HepG2 (cell line): ENCODE measurements around the gene KAZN. TPM values are rescaled to one million over a fixed set of nuclear protein-coding genes. Genes with fewer than 3 reads are reported as not detected.

ENCODE experiments used
- ATAC-seq: fragments of 200-7000 bp; cut with Tn5 transposase; 3 replicates; pipeline ENCODE4 v1.9.1; 2020; ENCODE audit warnings: mild to moderate bottlenecking, moderate library complexity
- BruUV-seq: library from RNA; stranded (reverse); fragments of 400-500 nt; replicated peaks from 2 replicates; lab custom pipeline; 2021; lab: Mats Ljungman, UMichigan
- CTCF ChIA-PET: fragments of 300-600 bp; formaldehyde crosslinking; extraction: SDS; loops from one replicate; lab custom pipeline; 2021; ENCODE audit warnings: low total read pairs, inconsistent platforms, low intra/inter-chr PET ratio; lab: Yijun Ruan, JAX
- POLR2A ChIA-PET: fragments of 350-600 bp; sonication (Branson Sonifier 250); formaldehyde crosslinking; loops from one replicate; lab custom pipeline; 2020; ENCODE audit warnings: antibody characterized with exemption, inconsistent platforms; lab: Yijun Ruan, JAX
- DNase-seq: peaks from one replicate; pipeline ENCODE4 v3.0.0-alpha.2; 2015; ENCODE audit warnings: low spot score
- FAIRE-seq: peaks from 3 replicates; lab custom pipeline; 2011; peaks lifted over from hg19 to GRCh38; lab: Jason Lieb, UNC
- H2AFZ ChIP-seq: one replicate; pipeline ENCODE4 v1.6.1; 2011; ENCODE audit warnings: low read length, inconsistent platforms
- H3K27ac ChIP-seq: fragments of 300-600 bp; 3 replicates; pipeline ENCODE4 v1.8.0; 2011; ENCODE audit warnings: mixed run types, mild to moderate bottlenecking, mixed read lengths, low read length, inconsistent platforms; ENCODE audit not compliant: insufficient read depth; ENCODE audit errors: extremely low read length
- H3K27me3 ChIP-seq, 2 experiments: fragments of 200-600 bp in 1 of 2; 2 replicates in 1 of 2; 3 replicates in 1 of 2; pipeline versions ENCODE4 v1.6.0 to v1.8.0; 2011; ENCODE audit warnings: low read length in 2 of 2, mild to moderate bottlenecking in 2 of 2, moderate library complexity in 2 of 2, inconsistent platforms in 1 of 2; ENCODE audit not compliant: insufficient read depth in 2 of 2, control insufficient read depth in 1 of 2
- H3K36me3 ChIP-seq, 2 experiments: fragments of 200-600 bp in 1 of 2; replicated peaks in 1 of 2; 2 replicates in 1 of 2; 3 replicates in 1 of 2; pipeline versions ENCODE4 v1.5.1 to v1.8.0; 2011; ENCODE audit warnings: low read length in 2 of 2, inconsistent platforms in 1 of 2; ENCODE audit not compliant: insufficient read depth in 2 of 2, control insufficient read depth in 1 of 2
- H3K4me1 ChIP-seq: 2 replicates; pipeline ENCODE4 v1.5.1; 2012; ENCODE audit warnings: low read length, inconsistent platforms; ENCODE audit not compliant: insufficient read depth
- H3K4me2 ChIP-seq: 2 replicates; pipeline ENCODE4 v1.6.0; 2011; ENCODE audit warnings: low read depth, low read length, inconsistent platforms
- H3K4me3 ChIP-seq, 3 experiments: fragments of 200-600 bp in 1 of 3; sonication (generic), shearing (Covaris generic) in 1 of 3; replicated peaks in 1 of 3; 2 replicates each; pipeline ENCODE4 v1.5.1; 2011 to 2016; ENCODE audit warnings: low read length in 3 of 3, inconsistent platforms in 2 of 3, low read depth in 2 of 3, mild to moderate bottlenecking in 2 of 3, control low read depth in 1 of 3, mixed read lengths in 1 of 3; ENCODE audit not compliant: insufficient read depth in 1 of 3
- H3K79me2 ChIP-seq: one replicate; pipeline ENCODE4 v1.6.1; 2011; ENCODE audit warnings: low read length, inconsistent platforms; ENCODE audit not compliant: insufficient read depth
- H3K9ac ChIP-seq: 2 replicates; pipeline ENCODE4 v1.6.0; 2011; ENCODE audit warnings: mild to moderate bottlenecking, low read depth, low read length, inconsistent platforms; ENCODE audit not compliant: insufficient read depth
- H3K9me3 ChIP-seq: 2 replicates; pipeline ENCODE4 v1.5.1; 2012; ENCODE audit warnings: mild to moderate bottlenecking, low read length
- H4K20me1 ChIP-seq: 2 replicates; pipeline ENCODE4 v1.6.0; 2011; ENCODE audit warnings: inconsistent platforms, mild to moderate bottlenecking, low read length, moderate library complexity; ENCODE audit not compliant: insufficient read depth
- ASH2L ChIP-seq: fragments of 300-600, 200-600 bp; sonication (generic); IDR thresholded peaks from 2 replicates; pipeline ENCODE4 v1.7.0; 2017; ENCODE audit warnings: low read depth, mild to moderate bottlenecking, moderate library complexity, mixed read lengths, low read length; ENCODE audit not compliant: insufficient read length
- BCLAF1 ChIP-seq: fragments of 450-650 bp; IDR thresholded peaks from 2 replicates; pipeline ENCODE4 v1.6.1; 2017; ENCODE audit warnings: mild to moderate bottlenecking
- CBX5 ChIP-seq: sonication (generic); formaldehyde crosslinking; IDR thresholded peaks from 2 replicates; pipeline ENCODE4 v1.4.0; 2020; ENCODE audit warnings: missing genetic modification reagents, borderline replicate concordance
- CREB1 ChIP-seq, 2 experiments: fragments of 450-650 bp in 1 of 2; IDR thresholded peaks; 2 replicates each; pipeline ENCODE4 v1.6.1; 2016 to 2017; ENCODE audit warnings: control low read depth in 1 of 2, mild to moderate bottlenecking in 1 of 2, missing compliant biosample characterization in 1 of 2, missing genetic modification characterization in 1 of 2
- DPF2 ChIP-seq: sonication (generic); formaldehyde crosslinking; IDR thresholded peaks from 2 replicates; pipeline ENCODE4 v1.4.0; 2020; ENCODE audit warnings: mild to moderate bottlenecking, low read depth, missing genetic modification reagents, borderline replicate concordance
- FOXK2 ChIP-seq: fragments of 450-650 bp; IDR thresholded peaks from 2 replicates; pipeline ENCODE4 v1.6.1; 2016
- GLI4 ChIP-seq: sonication (generic); formaldehyde crosslinking; IDR thresholded peaks from 2 replicates; pipeline ENCODE4 v1.5.1; 2020; ENCODE audit warnings: missing genetic modification reagents, mild to moderate bottlenecking, moderate library complexity, borderline replicate concordance
- KDM2A ChIP-seq: sonication (generic); formaldehyde crosslinking; IDR thresholded peaks from 2 replicates; pipeline ENCODE4 v1.4.0; 2020; ENCODE audit warnings: low read depth, missing genetic modification reagents, borderline replicate concordance
- KLF16 ChIP-seq, 2 experiments: sonication (generic) in 1 of 2; formaldehyde crosslinking in 1 of 2; IDR thresholded peaks; 2 replicates each; pipeline versions ENCODE4 v1.6.1 to v1.8.0; 2016 to 2023; ENCODE audit warnings: missing genetic modification reagents in 2 of 2, missing compliant biosample characterization in 1 of 2
- NFYB ChIP-seq: sonication (generic); formaldehyde crosslinking; IDR thresholded peaks from 2 replicates; pipeline ENCODE4 v1.4.0; 2020; ENCODE audit warnings: missing genetic modification reagents
- PHB2 ChIP-seq: fragments of 450-650 bp; IDR thresholded peaks from 2 replicates; pipeline ENCODE4 v1.6.1; 2018; ENCODE audit not compliant: partially characterized antibody
- ZBTB3 ChIP-seq: sonication (generic); formaldehyde crosslinking; IDR thresholded peaks from 2 replicates; pipeline ENCODE4 v1.4.0; 2020; ENCODE audit warnings: low read depth, mild to moderate bottlenecking, moderate library complexity, missing genetic modification reagents, borderline replicate concordance
- ZFP36L1 ChIP-seq: sonication (generic); formaldehyde crosslinking; IDR thresholded peaks from 2 replicates; pipeline ENCODE4 v1.8.0; 2022; ENCODE audit warnings: mild to moderate bottlenecking, missing genetic modification reagents, moderate library complexity
- ZFP37 ChIP-seq: sonication (generic); formaldehyde crosslinking; IDR thresholded peaks from 2 replicates; pipeline ENCODE4 v1.4.0; 2020; ENCODE audit warnings: missing genetic modification reagents, borderline replicate concordance
- ZNF292 ChIP-seq: sonication (generic); formaldehyde crosslinking; IDR thresholded peaks from 2 replicates; pipeline ENCODE4 v1.8.1; 2022; ENCODE audit warnings: mild to moderate bottlenecking, low read depth, missing genetic modification reagents, borderline replicate concordance
- ZNF44 ChIP-seq: sonication (generic); formaldehyde crosslinking; IDR thresholded peaks from 2 replicates; pipeline ENCODE4 v1.5.1; 2020; ENCODE audit warnings: mild to moderate bottlenecking, missing genetic modification reagents
- ZNF484 ChIP-seq: sonication (generic); formaldehyde crosslinking; IDR thresholded peaks from 2 replicates; pipeline ENCODE4 v1.5.1; 2020; ENCODE audit warnings: mild to moderate bottlenecking, low read depth, missing genetic modification reagents, borderline replicate concordance
- WGBS: methylation state at CpG from one replicate; pipeline ENCODE4 v1.1.6; 2017; ENCODE audit warnings: low lambda C conversion rate; 5-methylcytosine and 5-hydroxymethylcytosine counted together
- in situ Hi-C: cut with HindIII; loops from 2 replicates; pipeline ENCODE4 v1.10.0; 2017; ENCODE audit warnings: low pct_unique_long_range_greater_than_20kb; ENCODE audit not compliant: extremely low pct_ligation_motif_present
- intact Hi-C: fragments of 100-400 bp; cut with micrococcal nuclease; formaldehyde crosslinking; loops from one replicate; pipeline ENCODE4 v1.10.0; 2022; ENCODE audit not compliant: unreplicated experiment
- polyA plus RNA-seq, 8 experiments: library from polyadenylated mRNA; depleted of rRNA in 3 of 8; stranded (reverse) in 7 of 8; unstranded in 1 of 8; fragments of >200 nt; fragmentation: Illumina TruSeq in 4 of 8; extraction: Trizol in 4 of 8; gene quantifications; 2 replicates each; pipeline versions ENCODE4 v1.2.1 to v1.2.3, GENCODE V29; 2011 to 2016; ENCODE audit warnings: low read depth in 4 of 8, missing spikeins in 1 of 8, mixed read lengths in 1 of 8; ENCODE audit not compliant: insufficient read depth in 1 of 8
- total RNA-seq, 5 experiments: library from RNA; depleted of rRNA; stranded (reverse); fragments of >200 nt; fragmentation: Illumina TruSeq; extraction: Trizol; gene quantifications; 2 replicates each; pipeline ENCODE4 v1.2.3, GENCODE V29; 2016; ENCODE audit warnings: low read depth in 1 of 5
- TF ChIP-seq, protein P1 (sequence below): sonication (generic); formaldehyde crosslinking; IDR thresholded peaks from 2 replicates; pipeline ENCODE4 v1.4.0; 2020; ENCODE audit warnings: missing genetic modification reagents
- TF ChIP-seq, protein P2 (sequence below): sonication (generic); formaldehyde crosslinking; IDR thresholded peaks from 2 replicates; pipeline ENCODE4 v1.4.0; 2020; ENCODE audit warnings: mild to moderate bottlenecking, low read depth, missing genetic modification reagents

The KAZN gene
- total and polyA plus RNA-seq, 2 of the 13 experiments (the other 11 are each of a cell fraction or from before 2014, with no cell fraction given), result 10.4 to 13.5 TPM

DNA sequence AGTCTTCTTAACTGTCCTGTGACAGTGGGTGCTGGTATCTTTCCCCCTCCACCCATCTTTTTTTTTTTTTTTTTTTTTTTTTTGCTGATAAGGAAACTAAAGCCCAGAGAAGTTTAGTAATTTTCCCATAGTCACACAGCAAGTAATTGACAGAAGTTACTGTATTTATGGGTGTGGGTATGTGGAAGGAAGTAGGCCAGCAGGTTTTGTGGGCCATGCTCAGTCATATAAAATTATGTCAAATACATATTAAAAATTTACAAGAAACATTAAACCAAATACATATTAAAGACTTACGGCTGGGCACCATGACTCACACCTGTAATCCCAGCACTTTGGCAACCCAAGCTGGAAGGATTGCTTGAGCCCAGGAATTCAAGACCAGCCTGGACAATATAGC, 51.5 kb downstream of the KAZN start (continued):
- TF ChIP-seq BCLAF1 (no peak), ZNF44 (CRISPR knock-in tag) (no peak), ZBTB3 (CRISPR knock-in tag) (no peak), PHB2 (no peak), CBX5 (no peak), NFYB (CRISPR knock-in tag) (no peak), KLF16 (CRISPR knock-in tag; IDR thresholded peaks at IDR 0.05) (no peak), ZNF292 (CRISPR knock-in tag) (no peak)
- TF ChIP-seq, protein P1, sequence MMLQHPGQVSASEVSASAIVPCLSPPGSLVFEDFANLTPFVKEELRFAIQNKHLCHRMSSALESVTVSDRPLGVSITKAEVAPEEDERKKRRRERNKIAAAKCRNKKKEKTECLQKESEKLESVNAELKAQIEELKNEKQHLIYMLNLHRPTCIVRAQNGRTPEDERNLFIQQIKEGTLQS (CRISPR knock-in tag), result no peak

GRCh38 chr1:14650951-14651350, 52.5 kb downstream of the KAZN start:
- H3K27ac ChIP-seq, result no peak overlapping the region
- no peaks in the 10 kb centered on the region for H4K20me1 ChIP-seq
- ATAC-seq, result no peak
- H3K4me3 ChIP-seq, result no peak overlapping the region
- intact Hi-C loops, result no loop called here
- WGBS, result 29% methylated on average over 3 of the region's 3 CpGs
- no peak for FAIRE-seq
- H3K79me2 ChIP-seq, result no peaks in the 10 kb centered on the region
- TF ChIP-seq DPF2 (CRISPR knock-in tag), result no peak
- TF ChIP-seq CREB1 (IDR thresholded peaks at IDR 0.05), result no peak
- no peak for TF ChIP-seq CREB1 (CRISPR knock-in tag; IDR thresholded peaks at IDR 0.05)
- TF ChIP-seq ZFP36L1 (CRISPR knock-in tag), result no peak
- TF ChIP-seq FOXK2, result no peak
- TF ChIP-seq, protein P2, sequence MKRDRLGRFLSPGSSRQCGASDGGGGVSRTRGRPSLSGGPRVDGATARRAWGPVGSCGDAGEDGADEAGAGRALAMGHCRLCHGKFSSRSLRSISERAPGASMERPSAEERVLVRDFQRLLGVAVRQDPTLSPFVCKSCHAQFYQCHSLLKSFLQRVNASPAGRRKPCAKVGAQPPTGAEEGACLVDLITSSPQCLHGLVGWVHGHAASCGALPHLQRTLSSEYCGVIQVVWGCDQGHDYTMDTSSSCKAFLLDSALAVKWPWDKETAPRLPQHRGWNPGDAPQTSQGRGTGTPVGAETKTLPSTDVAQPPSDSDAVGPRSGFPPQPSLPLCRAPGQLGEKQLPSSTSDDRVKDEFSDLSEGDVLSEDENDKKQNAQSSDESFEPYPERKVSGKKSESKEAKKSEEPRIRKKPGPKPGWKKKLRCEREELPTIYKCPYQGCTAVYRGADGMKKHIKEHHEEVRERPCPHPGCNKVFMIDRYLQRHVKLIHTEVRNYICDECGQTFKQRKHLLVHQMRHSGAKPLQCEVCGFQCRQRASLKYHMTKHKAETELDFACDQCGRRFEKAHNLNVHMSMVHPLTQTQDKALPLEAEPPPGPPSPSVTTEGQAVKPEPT (CRISPR knock-in tag), result no peak
- no peak for TF ChIP-seq ZNF484 (CRISPR knock-in tag)
- TF ChIP-seq ASH2L, result no peak
- no peak for TF ChIP-seq KDM2A
- no peak for TF ChIP-seq GLI4 (CRISPR knock-in tag)
- no peak for TF ChIP-seq ZFP37 (CRISPR knock-in tag)
- TF ChIP-seq, all 625 proteins: peak for 0
- Histone ChIP-seq H2AFZ (no peak overlapping the region), H3K27me3 (peaks cover 3 to 4% of the 10 kb centered on the region in 2 experiments; a peak in 2 of 5 replicates), H3K9ac (no peak overlapping the region), H3K9me3 (no peaks in the 10 kb centered on the region), H3K4me1 (no peaks in the 10 kb centered on the region), H3K4me2 (no peak overlapping the region), H3K36me3 (no peaks in the 10 kb centered on the region)
- no TSS peak for BruUV-seq
- CTCF ChIA-PET, result no interaction called here
- in situ Hi-C loops, result no loop called here
- DNase-seq, result no peak
- POLR2A ChIA-PET, result no interaction called here
